ENCODE data around the gene GHITM.

The GHITM gene

DNA sequence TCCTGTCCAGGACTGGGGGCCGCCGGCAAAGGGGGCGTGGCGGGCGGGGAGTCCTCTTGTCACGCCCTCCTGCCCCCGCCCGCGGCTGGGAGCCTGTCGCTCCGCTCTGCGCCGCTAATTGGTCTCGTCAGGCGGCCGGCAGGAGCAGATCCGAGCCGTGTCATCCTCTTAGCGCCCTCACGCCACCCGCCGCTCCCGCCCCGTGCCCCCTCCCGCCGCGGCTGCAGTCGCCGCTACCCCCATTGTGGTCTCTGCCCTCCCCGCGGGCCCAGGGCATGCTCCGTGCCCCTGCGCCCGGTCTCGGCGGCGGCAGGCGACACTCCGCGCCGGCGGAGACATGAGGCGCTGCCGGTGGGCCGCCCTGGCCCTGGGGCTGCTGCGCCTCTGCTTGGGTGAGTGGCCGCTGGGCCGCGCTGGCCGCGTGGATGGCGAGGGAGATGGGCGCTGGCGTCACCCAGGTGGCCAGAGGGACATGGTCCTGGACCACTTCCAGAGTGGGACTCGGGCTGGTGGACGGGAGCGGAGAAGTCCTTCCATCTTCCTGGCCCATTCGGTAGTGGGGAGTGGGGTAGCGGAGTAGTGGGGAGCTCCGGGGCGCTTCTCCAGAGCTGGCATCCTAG, 55.2 kb downstream of the GHITM start, which contains the start of gene CDHR1:
Gene CDHR1 (plus strand): TSS at position 114 of the 620 bp plus-strand sequence. CDS start 224 bp downstream, at position 338.
- DNase-seq = no peak
- in situ Hi-C loops (cut with MboI; ENCODE audit: low pct_unique_long_range_greater_than_20kb, low sequenced_read_pairs) = no loop called here

DNA sequence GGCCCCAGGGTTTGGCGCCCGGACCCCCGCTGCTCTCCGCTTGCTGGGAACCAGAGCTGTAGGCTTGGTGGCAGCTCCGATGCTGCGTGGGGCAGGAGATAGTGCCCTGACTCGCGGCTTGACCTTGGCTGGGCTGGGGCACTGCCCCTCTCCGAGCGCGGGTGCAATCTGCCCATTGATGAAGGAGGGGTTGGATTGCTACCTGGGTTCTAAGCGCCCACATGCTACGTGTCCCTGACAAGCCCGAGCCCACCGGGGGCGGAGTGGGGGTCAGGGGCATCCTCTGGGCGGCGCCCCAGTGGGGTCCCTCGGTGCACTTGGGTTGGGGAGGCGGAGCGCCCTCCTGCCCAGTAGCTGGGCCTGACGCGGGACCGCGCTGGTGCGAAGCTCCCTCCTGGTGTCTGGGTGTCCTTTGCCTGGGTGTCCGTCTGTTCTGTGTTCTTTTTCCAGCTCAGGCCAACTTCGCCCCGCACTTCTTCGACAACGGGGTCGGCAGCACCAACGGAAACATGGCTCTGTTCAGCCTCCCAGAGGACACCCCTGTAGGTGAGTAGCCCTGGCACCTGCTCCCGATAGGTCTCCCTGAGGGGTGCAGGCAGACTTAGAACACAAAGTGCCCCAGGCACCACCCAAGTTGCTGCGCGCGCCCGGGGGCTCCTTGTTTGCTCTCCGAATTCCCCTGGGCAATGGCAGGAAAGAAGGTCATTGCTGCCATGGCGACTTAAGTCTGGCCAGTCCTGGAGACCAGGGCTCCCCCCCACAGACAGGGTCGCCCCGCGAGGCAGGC, 55.9 kb downstream of the GHITM start:
- in situ Hi-C loops (cut with MboI; ENCODE audit: low pct_unique_long_range_greater_than_20kb, low sequenced_read_pairs) = no loop called here
- no peak for DNase-seq

DNA sequence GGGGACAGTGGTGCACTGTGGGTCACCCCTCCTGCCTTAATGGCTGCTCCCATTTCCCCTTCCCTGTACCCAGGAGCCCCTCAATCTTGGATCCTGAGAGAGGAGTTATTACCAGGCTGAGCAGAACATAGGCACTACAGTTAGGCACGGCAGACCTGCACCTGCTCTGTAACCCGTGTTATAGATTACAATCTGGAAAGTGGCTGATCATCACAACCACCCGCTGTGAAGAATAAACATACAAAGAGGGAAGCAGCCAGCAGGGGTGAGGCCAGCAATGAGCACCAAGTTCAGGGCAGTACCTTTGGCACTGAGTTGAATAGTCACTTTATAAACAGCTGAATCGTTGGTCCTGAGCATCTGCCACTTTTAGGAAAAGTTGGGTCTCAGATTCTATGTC, 56.8 kb downstream of the GHITM start:
- in situ Hi-C loops (cut with MboI; ENCODE audit: low pct_unique_long_range_greater_than_20kb, low sequenced_read_pairs) = no loop called here

DNA sequence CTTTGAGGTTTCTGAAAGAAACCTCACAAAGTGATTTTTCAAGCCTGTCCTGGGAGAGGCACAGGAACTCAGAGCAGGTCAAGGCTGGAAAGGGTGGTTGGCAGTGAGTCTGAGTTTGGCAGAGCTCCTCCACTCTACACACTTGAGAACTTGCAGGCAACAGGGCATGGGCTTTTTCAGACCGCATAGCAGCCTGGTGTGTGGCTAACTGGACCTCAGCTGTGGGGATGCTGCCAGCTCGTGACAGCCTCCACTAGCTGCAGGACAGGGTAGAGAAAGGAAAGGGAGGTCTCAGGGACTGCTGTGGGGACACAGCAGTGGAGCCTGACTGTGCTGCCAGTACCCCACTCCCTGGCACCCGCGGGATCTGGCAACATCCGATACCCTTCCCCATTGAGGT, 57.6 kb downstream of the GHITM start:
- DNase-seq = no peak
- in situ Hi-C loops (cut with MboI; ENCODE audit: low pct_unique_long_range_greater_than_20kb, low sequenced_read_pairs) = no loop called here

More for the DNA sequence above, 56.8 kb downstream of the GHITM start:
- DNase-seq = no peak

DNA sequence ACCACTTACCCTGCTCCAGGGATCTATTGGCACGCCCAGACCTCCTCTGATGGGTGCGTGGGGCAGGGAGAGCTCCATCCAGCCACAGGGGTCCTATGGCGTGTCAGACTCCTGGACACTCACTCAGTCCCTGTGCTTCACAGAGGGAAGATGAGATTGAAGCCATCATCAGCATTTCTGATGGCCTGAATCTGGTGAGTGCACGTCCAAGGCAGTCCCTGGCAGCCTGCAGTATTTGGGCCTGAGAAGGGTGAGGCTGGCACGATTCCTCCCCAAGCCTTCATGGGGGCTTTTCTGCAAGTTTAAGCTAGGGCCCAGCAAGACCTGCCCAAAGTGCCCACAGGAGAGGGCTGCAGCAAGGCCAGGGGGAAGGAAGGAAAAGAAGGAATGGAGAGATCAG, 58.3 kb downstream of the GHITM start:
- DNase-seq = no peak
- in situ Hi-C loops (cut with MboI; ENCODE audit: low pct_unique_long_range_greater_than_20kb, low sequenced_read_pairs) = no loop called here

DNA sequence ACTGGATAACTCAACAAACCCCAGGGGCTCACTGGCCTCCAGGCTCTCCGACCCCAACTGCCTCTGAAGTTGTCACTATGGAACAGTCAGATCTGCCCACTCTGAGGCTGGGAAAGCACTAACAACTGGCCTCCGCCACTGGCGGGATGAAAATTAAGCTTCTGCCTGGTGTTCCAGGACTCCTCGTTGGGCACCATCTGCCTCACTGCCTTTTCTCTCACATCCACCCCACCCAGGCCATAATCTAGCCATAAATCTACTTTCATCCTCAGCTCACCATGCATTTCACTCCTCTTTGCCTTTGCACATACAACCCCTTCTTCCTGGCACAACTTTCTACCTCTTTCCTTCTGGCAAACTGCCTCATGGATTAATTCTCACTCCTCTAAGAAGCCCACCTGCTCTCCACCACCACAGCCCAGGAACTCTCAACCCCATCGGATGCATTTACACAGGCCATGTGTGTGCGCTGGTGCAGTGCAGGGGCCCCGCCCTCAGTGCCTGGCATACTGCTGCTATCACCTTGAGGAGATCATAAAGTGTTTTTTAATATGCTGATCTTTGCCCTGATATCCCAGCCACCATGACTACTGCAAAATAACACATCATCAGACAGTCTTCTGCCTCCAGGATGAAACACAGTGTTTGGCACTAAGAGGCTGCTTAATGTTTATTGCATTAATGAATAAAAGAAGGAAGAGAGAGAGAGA, 59.1 kb downstream of the GHITM start:
- in situ Hi-C loops (cut with MboI; ENCODE audit: low pct_unique_long_range_greater_than_20kb, low sequenced_read_pairs) = no loop called here
- DNase-seq = no peak

DNA sequence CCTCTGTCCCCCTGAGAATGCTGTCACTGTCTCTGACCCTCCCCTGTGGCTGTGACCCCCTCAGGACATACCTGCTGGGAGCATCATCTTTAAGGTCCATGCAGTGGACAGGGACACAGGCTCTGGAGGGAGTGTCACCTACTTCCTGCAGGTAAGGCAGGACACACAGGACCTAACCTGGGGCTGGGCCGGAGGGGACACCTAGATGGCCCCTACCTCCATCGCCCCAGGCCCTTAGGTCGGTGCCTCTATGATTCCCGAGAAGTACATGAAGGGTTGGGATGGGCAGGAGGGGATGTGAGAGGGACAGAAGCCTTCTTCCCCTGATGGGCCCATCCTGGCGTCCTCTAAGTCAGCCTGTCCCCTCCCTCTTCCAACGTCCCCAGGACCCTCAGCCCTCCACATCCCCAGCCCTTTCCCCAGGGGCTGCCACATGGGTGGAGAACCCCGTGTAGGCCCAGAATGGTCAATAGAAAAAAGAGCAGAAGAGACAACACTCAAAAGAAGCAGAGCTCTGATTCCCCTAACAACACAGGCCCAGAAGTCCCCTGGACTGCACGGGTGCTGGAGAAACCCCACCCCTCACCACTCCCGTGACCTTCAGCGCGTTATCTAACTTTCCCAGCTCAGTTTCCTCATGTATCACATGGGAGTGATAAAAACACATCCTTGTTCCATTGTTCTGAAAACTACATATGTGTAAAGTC, 61.4 kb downstream of the GHITM start:
- no peak for DNase-seq
- in situ Hi-C loops (cut with MboI; ENCODE audit: low pct_unique_long_range_greater_than_20kb, low sequenced_read_pairs) = no loop called here

DNA sequence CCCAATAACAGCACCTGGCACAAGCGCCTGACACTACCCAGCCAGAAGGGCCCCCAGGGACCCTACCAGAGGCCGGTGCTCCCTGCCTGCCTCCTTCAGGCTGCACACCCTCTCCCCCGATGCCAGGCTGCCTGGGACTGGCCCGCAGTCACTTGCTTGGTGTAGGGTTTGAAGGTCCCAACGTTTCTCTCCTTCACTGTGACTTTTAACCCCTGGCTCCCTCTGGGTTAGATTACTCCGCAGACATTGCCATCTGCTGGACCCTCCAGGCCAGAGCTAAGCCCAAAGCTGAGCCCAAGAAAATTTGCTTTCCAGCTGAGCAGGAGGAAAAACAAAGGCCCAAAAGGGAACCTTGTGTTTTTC, 61.9 kb downstream of the GHITM start:
- in situ Hi-C loops (cut with MboI; ENCODE audit: low pct_unique_long_range_greater_than_20kb, low sequenced_read_pairs) = no loop called here

DNA sequence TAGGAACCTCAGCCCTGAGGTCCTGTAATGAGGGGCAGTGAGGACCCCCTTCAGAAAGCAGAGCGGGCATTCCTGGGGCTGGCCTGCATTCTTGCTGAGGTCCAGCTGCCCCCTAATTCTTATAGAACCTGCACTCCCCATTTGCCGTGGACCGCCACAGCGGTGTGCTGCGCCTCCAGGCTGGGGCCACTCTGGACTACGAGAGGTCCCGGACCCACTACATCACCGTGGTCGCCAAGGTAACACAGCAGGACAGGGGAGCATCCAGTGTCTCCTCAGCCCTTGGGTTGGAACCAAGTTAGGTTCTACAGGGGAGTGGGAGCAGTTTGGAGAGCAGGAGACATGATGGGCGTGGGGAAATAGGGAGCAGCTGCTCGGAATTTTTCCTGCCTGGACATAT, 62.4 kb downstream of the GHITM start:
- in situ Hi-C loops (cut with MboI; ENCODE audit: low pct_unique_long_range_greater_than_20kb, low sequenced_read_pairs) = no loop called here

More for the DNA sequence above, 61.9 kb downstream of the GHITM start:
- DNase-seq = no peak

DNA sequence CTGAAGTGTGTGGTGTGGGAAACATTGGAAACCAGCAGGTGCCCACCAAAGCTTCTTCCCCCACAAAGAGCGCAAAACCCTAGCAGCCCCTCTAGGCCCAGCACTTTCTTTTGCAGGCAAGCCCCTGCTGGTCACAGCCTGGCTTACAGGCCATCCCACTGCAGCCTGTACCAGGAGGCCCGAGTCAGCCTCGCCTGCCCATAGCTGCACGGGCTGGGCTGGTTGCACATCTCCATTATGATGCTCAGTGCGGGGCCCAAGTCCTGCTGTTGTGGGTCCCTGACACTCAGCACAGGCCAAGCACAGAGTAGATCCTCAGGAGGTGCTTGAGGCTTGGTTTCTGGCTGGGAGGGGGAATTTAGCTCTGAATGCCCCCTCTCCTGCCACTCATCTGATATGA, 63.0 kb downstream of the GHITM start:
- no peak for DNase-seq
- in situ Hi-C loops (cut with MboI; ENCODE audit: low pct_unique_long_range_greater_than_20kb, low sequenced_read_pairs) = no loop called here

More for the DNA sequence above, 62.4 kb downstream of the GHITM start:
- DNase-seq = no peak
